RWPE2 (cell line): ENCODE data around the gene SLC35F6.
"Not testable (repeated sequence)": the region's sequence is repeated elsewhere in the genome, so short reads cannot be mapped to it uniquely, and the experiment has no call there.

ENCODE experiments used
- ATAC-seq: fragments of 200-7000 bp; cut with Tn5 transposase; 3 replicates; pipeline ENCODE4 v1.9.1; 2021; ENCODE audit warnings: low read depth
- DNase-seq: peaks from one replicate; pipeline ENCODE4 v3.0.0-alpha.2; 2020; ENCODE audit warnings: low spot score
- H3K27ac ChIP-seq: fragments of 450-650 bp; 2 replicates; pipeline ENCODE4 v1.5.1; 2017; ENCODE audit warnings: mild to moderate bottlenecking; ENCODE audit not compliant: poor library complexity, severe bottlenecking
- H3K27me3 ChIP-seq: fragments of 250-450 bp; sonication (Bioruptor Pico); 2 replicates; pipeline ENCODE4 v1.5.1; 2021; ENCODE audit warnings: mild to moderate bottlenecking, moderate library complexity; ENCODE audit not compliant: insufficient read depth, poor library complexity, severe bottlenecking
- H3K36me3 ChIP-seq: fragments of 250-450 bp; sonication (Bioruptor Pico); 2 replicates; pipeline ENCODE4 v1.5.1; 2020; ENCODE audit warnings: low read depth, mild to moderate bottlenecking, moderate library complexity
- H3K4me1 ChIP-seq: fragments of 250-450 bp; sonication (Bioruptor Pico); 2 replicates; pipeline ENCODE4 v1.5.1; 2021; ENCODE audit warnings: mild to moderate bottlenecking, moderate library complexity; ENCODE audit not compliant: insufficient read depth, poor library complexity, severe bottlenecking
- H3K4me3 ChIP-seq: fragments of 250-450 bp; sonication (Bioruptor Pico); 2 replicates; pipeline ENCODE4 v1.5.1; 2021; ENCODE audit warnings: mild to moderate bottlenecking, moderate library complexity; ENCODE audit not compliant: severe bottlenecking
- H3K9me3 ChIP-seq: fragments of 250-450 bp; sonication (Bioruptor Pico); 2 replicates; pipeline ENCODE4 v1.5.1; 2021; ENCODE audit warnings: mild to moderate bottlenecking, moderate library complexity; ENCODE audit not compliant: severe bottlenecking
- TF ChIP-seq, protein P1 (sequence below): fragments of 450-650 bp; IDR thresholded peaks from one replicate; pipeline ENCODE4 v1.5.1; 2017; ENCODE audit warnings: mild to moderate bottlenecking, moderate library complexity; ENCODE audit not compliant: poor library complexity, severe bottlenecking

SLC35F6 gene

DNA sequence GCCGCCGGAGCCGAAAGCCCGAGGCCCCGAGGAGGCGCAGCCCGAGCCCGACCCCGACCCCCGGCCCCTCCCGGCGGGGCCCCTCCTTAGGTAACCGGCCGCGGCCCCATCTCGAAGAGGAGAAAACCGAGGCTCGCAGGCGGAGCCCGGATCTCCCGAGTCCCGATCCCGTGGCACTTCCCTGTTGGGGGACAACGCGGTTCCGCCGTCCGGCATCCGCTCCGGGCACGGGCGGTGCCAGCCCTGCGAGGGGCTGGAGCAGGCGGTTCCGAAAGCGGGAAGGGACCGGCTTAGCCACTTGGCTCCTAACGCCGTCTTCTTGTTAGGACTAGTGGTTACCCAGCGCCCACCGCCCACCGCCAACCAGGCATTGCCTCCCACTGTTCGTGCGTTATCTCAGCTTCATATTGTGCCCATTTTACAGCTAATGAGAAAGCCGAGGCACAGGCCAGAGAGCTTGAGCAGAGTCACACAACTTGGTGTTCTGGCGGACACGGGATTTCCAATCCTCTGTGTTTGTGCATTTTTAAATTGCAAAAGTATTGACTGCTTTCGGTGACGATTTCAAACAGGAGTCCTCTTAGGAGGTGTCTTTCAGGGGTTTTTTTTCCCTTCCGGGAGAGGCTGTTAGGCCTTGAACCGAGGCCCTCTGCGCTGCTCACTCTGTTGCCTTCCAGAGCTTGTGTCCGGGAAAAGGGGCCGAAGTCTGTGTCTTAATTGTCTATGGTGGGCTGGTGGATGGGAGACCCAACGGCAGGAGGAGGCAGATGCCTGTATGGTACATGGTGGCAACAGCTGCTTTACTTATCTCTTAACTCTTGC, 22.3 kb downstream of the SLC35F6 start:
- peak overlapping the region; percentile 75 for H3K4me3 ChIP-seq
- peaks cover 2% of the 10 kb centered on the region for H3K9me3 ChIP-seq
- H3K27ac ChIP-seq = peak overlapping the region; percentile 47
- H3K27me3 ChIP-seq = no peaks in the 10 kb centered on the region
- ATAC-seq = peak; percentile 11
- TF ChIP-seq, protein P1, sequence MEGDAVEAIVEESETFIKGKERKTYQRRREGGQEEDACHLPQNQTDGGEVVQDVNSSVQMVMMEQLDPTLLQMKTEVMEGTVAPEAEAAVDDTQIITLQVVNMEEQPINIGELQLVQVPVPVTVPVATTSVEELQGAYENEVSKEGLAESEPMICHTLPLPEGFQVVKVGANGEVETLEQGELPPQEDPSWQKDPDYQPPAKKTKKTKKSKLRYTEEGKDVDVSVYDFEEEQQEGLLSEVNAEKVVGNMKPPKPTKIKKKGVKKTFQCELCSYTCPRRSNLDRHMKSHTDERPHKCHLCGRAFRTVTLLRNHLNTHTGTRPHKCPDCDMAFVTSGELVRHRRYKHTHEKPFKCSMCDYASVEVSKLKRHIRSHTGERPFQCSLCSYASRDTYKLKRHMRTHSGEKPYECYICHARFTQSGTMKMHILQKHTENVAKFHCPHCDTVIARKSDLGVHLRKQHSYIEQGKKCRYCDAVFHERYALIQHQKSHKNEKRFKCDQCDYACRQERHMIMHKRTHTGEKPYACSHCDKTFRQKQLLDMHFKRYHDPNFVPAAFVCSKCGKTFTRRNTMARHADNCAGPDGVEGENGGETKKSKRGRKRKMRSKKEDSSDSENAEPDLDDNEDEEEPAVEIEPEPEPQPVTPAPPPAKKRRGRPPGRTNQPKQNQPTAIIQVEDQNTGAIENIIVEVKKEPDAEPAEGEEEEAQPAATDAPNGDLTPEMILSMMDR = no peak
- no peak for DNase-seq
- H3K4me1 ChIP-seq = peaks cover 6% of the 10 kb centered on the region
- H3K36me3 ChIP-seq = peaks cover 38% of the 10 kb centered on the region

DNA sequence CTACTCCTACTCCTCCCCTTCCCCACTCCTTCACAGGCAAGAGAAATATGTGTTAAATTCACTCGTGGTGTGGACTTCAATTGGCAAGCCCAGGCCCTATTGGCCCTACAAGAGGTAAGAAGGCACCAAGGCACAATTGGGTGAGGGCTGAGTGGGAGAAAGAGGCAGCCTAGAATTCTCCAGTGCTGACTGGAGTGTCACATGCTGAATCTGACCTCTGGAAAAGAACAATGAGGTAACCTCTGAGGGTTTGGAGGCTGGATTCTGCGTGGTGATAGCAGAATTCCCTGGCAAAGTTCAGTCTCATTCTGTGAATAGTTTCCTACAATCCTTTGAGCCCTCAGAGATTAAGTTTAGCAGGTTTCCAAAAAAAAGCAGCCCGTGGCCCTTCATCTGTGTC, 28.6 kb downstream of the SLC35F6 start:
- no peak for ATAC-seq
- Histone ChIP-seq H3K4me1 (no peaks in the 10 kb centered on the region), H3K36me3 (peaks cover 90% of the 10 kb centered on the region), H3K4me3 (no peak overlapping the region), H3K27ac (no peak overlapping the region), H3K27me3 (no peaks in the 10 kb centered on the region), H3K9me3 (peaks cover 2% of the 10 kb centered on the region)
- TF ChIP-seq, protein P1 = no peak
- DNase-seq = no peak

DNA sequence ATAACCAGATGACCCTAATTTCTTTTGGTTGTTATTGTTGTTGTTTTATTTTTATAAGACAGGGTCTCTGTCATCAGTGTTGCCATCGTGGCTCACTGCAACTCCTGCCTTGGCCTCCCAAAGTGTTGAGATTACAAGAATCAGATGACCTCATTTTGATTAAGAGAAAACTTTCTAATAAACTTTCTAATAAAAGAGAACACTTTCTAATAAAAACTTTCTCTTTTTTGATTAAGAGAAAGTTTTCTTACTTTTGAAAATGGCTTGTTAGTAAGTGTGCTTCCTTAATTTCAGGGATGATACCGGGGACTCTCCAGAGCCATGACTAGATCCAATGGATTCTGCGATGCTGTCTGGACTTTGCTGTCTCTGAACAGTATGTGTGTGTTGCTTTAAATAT, 29.4 kb downstream of the SLC35F6 start:
- TF ChIP-seq, protein P1 = no peak
- H3K27ac ChIP-seq = no peak overlapping the region
- ATAC-seq (no peak), DNase-seq (no peak)
- H3K27me3 ChIP-seq = no peaks in the 10 kb centered on the region
- peaks cover 2% of the 10 kb centered on the region for H3K9me3 ChIP-seq
- H3K36me3 ChIP-seq = peaks cover 86% of the 10 kb centered on the region
- H3K4me1 ChIP-seq = no peaks in the 10 kb centered on the region
- no peak overlapping the region for H3K4me3 ChIP-seq

DNA sequence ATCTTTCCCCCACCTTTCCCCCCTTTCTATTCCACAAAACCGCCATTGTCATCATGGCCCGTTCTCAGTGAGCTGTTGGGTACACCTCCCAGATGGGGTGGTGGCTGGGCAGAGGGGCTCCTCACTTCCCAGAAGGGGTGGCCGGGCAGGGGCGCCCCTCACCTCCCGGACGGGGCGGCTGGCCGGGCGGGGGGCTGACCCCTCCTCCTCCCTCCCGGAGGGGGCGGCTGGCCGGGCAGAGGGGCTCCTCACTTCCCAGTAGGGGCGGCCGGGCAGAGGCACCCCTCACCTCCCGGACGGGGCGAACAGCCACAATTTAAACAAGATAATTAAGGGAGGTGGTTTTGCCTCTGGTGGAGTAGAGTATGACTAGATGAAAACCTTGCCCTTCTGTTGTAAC, 31.1 kb downstream of the SLC35F6 start:
- not testable (repeated sequence) for DNase-seq, H3K9me3 ChIP-seq, H3K4me3 ChIP-seq, H3K27me3 ChIP-seq, H3K27ac ChIP-seq, H3K4me1 ChIP-seq, ATAC-seq
- H3K36me3 ChIP-seq = peaks cover 81% of the 10 kb centered on the region

DNA sequence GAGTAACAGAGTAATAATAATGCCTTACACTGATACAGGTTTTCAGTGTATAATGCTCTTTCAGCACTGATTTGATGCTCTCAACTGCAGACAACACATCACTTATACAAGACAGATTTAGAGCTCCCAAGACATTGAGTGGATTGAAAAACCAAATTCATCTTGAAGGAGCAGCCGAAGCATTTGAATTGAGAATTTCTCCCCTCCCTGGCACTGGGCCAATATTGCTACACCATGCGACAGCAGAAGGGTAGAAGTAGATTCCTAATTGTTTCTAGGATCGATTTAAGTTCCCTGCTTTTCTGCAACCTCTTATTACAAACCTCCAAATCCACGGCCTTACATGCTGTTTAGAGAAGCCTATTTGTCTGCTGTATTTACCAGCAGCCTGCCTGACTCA, 37.2 kb downstream of the SLC35F6 start:
- ATAC-seq = no peak
- Histone ChIP-seq H3K4me1 (peaks cover 6% of the 10 kb centered on the region), H3K27ac (no peak overlapping the region), H3K27me3 (no peaks in the 10 kb centered on the region), H3K4me3 (no peak overlapping the region), H3K36me3 (peaks cover 37% of the 10 kb centered on the region), H3K9me3 (no peaks in the 10 kb centered on the region)
- no peak for DNase-seq
- TF ChIP-seq, protein P1 = no peak
